Bronchial epithelial cell (primary cell): ENCODE results near the gene C1orf50. TPM values are rescaled to one million over a fixed set of nuclear protein-coding genes. Genes with fewer than 3 reads are reported as not detected.
A peak's percentile ranks its signal among the peaks of the same experiment; 100 is the strongest.
"Not testable (repeated sequence)": the region's sequence is repeated elsewhere in the genome, so short reads cannot be mapped to it uniquely, and the experiment has no call there.

ENCODE experiments used
- DNase-seq: peaks from one replicate; pipeline ENCODE4 v3.0.0-alpha.2; 2010; ENCODE audit warnings: low read depth
- FAIRE-seq: peaks from 2 replicates; lab custom pipeline; 2011; peaks lifted over from hg19 to GRCh38; lab: Jason Lieb, UNC
- H3K27me3 ChIP-seq: 2 replicates; pipeline ENCODE4 v1.5.1; 2011; ENCODE audit warnings: low read length; ENCODE audit not compliant: control insufficient read depth, insufficient read depth
- H3K36me3 ChIP-seq: 2 replicates; pipeline ENCODE4 v1.5.1; 2011; ENCODE audit warnings: low read length; ENCODE audit not compliant: control insufficient read depth, insufficient read depth
- H3K4me3 ChIP-seq: 2 replicates; pipeline ENCODE4 v1.5.1; 2011; ENCODE audit warnings: mild to moderate bottlenecking, low read depth, low read length, control low read depth
- CTCF ChIP-seq: IDR thresholded peaks from 2 replicates; pipeline ENCODE4 v1.5.1; 2011; ENCODE audit warnings: mild to moderate bottlenecking, moderate library complexity, low read length, control low read depth, inconsistent platforms; ENCODE audit not compliant: insufficient read depth, severe bottlenecking
- total RNA-seq: library from RNA; depleted of rRNA; stranded (reverse); fragments of >200 nt; gene quantifications from 2 replicates; pipeline ENCODE4 v1.2.1, GENCODE V29; 2014

C1orf50 gene
- total RNA-seq, 1 donor from 2014 or later: 9.0 TPM

GRCh38 chr1:42807056-42807668 is 40.1 kb downstream of the C1orf50 start:
- DNase-seq (no peak), FAIRE-seq (no peak)
- Histone ChIP-seq H3K4me3 (no peak overlapping the region), H3K27me3 (no peaks in the 10 kb centered on the region), H3K36me3 (no peaks in the 10 kb centered on the region)
- TF ChIP-seq CTCF: no peak

GRCh38 chr1:42814815-42815214 is 47.8 kb downstream of the C1orf50 start:
- not testable (repeated sequence) for DNase-seq, H3K36me3 ChIP-seq, FAIRE-seq, H3K27me3 ChIP-seq, H3K4me3 ChIP-seq

- peak; percentile 28 for DNase-seq
- peak overlapping the region; percentile 75 for H3K4me3 ChIP-seq
- H3K36me3 ChIP-seq: peaks cover 1% of the 10 kb centered on the region
- FAIRE-seq: no peak
- TF ChIP-seq CTCF: no peak
- no peaks in the 10 kb centered on the region for H3K27me3 ChIP-seq
These were observed 49.0 kb downstream of the C1orf50 start for GRCh38 chr1:42815941-42816584.

- no peaks in the 10 kb centered on the region for H3K27me3 ChIP-seq
- no peak for TF ChIP-seq CTCF
- H3K36me3 ChIP-seq: peaks cover 1% of the 10 kb centered on the region
- peak; percentile 53 for DNase-seq
- peak within 1 kb of the TSS; percentile 75 for H3K4me3 ChIP-seq
- FAIRE-seq: no peak
These were observed 49.8 kb downstream of the C1orf50 start, which contains the start of the genes ERMAP and SVBP for GRCh38 chr1:42816585-42817439. ERMAP (plus strand) TSS chr1:42817122; CDS start chr1:42830449, 13,327 bp downstream. SVBP (minus strand) TSS chr1:42817397; CDS start chr1:42816544, 853 bp downstream.

GRCh38 chr1:42817440-42817767 is 50.4 kb downstream of the C1orf50 start:
- Histone ChIP-seq H3K4me3 (peak overlapping the region; percentile 75), H3K27me3 (no peaks in the 10 kb centered on the region), H3K36me3 (peaks cover 1% of the 10 kb centered on the region)
- no peak for TF ChIP-seq CTCF
- FAIRE-seq: no peak
- DNase-seq: no peak

- DNase-seq: no peak
- Histone ChIP-seq H3K4me3 (no peak overlapping the region), H3K36me3 (peaks cover 1% of the 10 kb centered on the region), H3K27me3 (no peaks in the 10 kb centered on the region)
- no peak for TF ChIP-seq CTCF
- FAIRE-seq: no peak
These were observed 50.9 kb downstream of the C1orf50 start for GRCh38 chr1:42817976-42818375.
